Ovary (tissue), 10 donors: ENCODE measurements around the gene LTB4R2. TPM values are rescaled to one million over a fixed set of nuclear protein-coding genes. Genes with fewer than 3 reads are reported as not detected.

Experiments
- DNase-seq, 5 donors: peaks; one replicate each; pipeline ENCODE4 v3.0.0-alpha.2; 2019 to 2020
- H3K27ac ChIP-seq, 2 donors: fragments of 200-600 bp; one replicate each; pipeline versions ENCODE4 v1.5.1 to v1.8.0; 2019 to 2022
- H3K27me3 ChIP-seq: fragments of 200-600 bp; one replicate; pipeline ENCODE4 v1.8.0; 2022
- H3K36me3 ChIP-seq: fragments of 200-600 bp; sonication (generic); one replicate; pipeline ENCODE4 v1.5.1; 2019
- H3K4me1 ChIP-seq: one replicate; pipeline ENCODE4 v1.8.1; 2013; ENCODE audit warnings: mild to moderate bottlenecking, moderate library complexity; ENCODE audit not compliant: insufficient read depth
- H3K4me3 ChIP-seq: fragments of 200-600 bp; sonication (generic); one replicate; pipeline ENCODE4 v1.5.1; 2017
- H3K9me3 ChIP-seq, 2 donors: fragments of 200-600 bp in 1 of 2; sonication (generic) in 1 of 2; one replicate each; pipeline versions ENCODE4 v1.5.1 to v1.8.1; 2013 to 2019; ENCODE audit warnings: mild to moderate bottlenecking in 1 of 2, moderate library complexity in 1 of 2
- EP300 ChIP-seq: sonication (generic); formaldehyde crosslinking; IDR thresholded peaks from one replicate; pipeline ENCODE4 v1.6.1; 2017; ENCODE audit warnings: antibody characterized with exemption
- POLR2A ChIP-seq: fragments of 450-650 bp; IDR thresholded peaks from one replicate; pipeline ENCODE4 v1.6.1; 2017; ENCODE audit warnings: antibody characterized with exemption, mild to moderate bottlenecking, moderate library complexity
- WGBS, 3 donors: extraction: QIAGEN DNeasy Blood & Tissue Kit in 1 of 3; methylation state at CpG; one replicate each; pipeline versions ENCODE4 v1.1.5 to v1.1.7; 2013 to 2017; 5-methylcytosine and 5-hydroxymethylcytosine counted together
- intact Hi-C, 4 donors: fragments of 100-400 bp; cut with DNase I; formaldehyde crosslinking; loops; one replicate each; pipeline versions ENCODE4 v1.11.0 to v1.15.1; 2022 to 2023
- long read RNA-seq, 3 donors: library from polyadenylated mRNA in 2 of 3; unstranded in 2 of 3; transcript quantifications; one replicate each; pipeline ENCODE4 v2.0.0 and lab custom pipeline, GENCODE V29; 2021 to 2026
- polyA plus RNA-seq, 2 donors: library from polyadenylated mRNA; stranded (reverse); fragments of 200-250 nt in 1 of 2; fragments of 350-450 nt in 1 of 2; fragmentation: Illumina TruSeq in 1 of 2; extraction: RNeasy Lipid Tissue Mini Kit (QIAGEN cat#74804) in 1 of 2; gene quantifications; one replicate each; pipeline ENCODE4 v1.2.3, GENCODE V29; 2013 to 2014
- total RNA-seq, 7 donors: library from RNA; depleted of rRNA in 2 of 7; stranded (reverse); fragments of >200 nt in 2 of 7; fragmentation: NEBNext Ultra II Directional in 3 of 7; extraction: Animal tissue kit (Norgen Biotek cat#: 25700) in 3 of 7; gene quantifications; one replicate each; pipeline versions ENCODE4 v1.1.0 to v1.2.4, GENCODE V29; 2016 to 2023
- TF ChIP-seq, protein P1 (sequence below), 3 donors: fragments of 450-650 bp in 2 of 3; fragments of 200-600 bp in 1 of 3; IDR thresholded peaks; one replicate each; pipeline versions ENCODE4 v1.5.1 to v1.8.0; 2016 to 2022; ENCODE audit warnings: antibody characterized with exemption in 3 of 3, mild to moderate bottlenecking in 1 of 3
- donor health status: DM: no; HTN: no; CAD: no; lungs with moderate emphysema.
- donor health status: DM: no; HTN: no; CAD: no.
- donor health status: Bipolar disorder and iron deficiency.
- donor health status: DM: yes; HTN: yes; CAD: no.
- donor health status: DM: no; HTN: no; CAD: no.
- donor health status: DM: yes; HTN: yes; CAD: no.

Gene LTB4R2, protein sequence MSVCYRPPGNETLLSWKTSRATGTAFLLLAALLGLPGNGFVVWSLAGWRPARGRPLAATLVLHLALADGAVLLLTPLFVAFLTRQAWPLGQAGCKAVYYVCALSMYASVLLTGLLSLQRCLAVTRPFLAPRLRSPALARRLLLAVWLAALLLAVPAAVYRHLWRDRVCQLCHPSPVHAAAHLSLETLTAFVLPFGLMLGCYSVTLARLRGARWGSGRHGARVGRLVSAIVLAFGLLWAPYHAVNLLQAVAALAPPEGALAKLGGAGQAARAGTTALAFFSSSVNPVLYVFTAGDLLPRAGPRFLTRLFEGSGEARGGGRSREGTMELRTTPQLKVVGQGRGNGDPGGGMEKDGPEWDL
- total RNA-seq (10 to 100 TPM in 1 of 7 donors, 1 to 10 TPM in 6; 4.5 to 10.1 (median 5.5) TPM), polyA plus RNA-seq (1 to 10 TPM in 1 of 2 donors, under 1 TPM in 1; 0.85 to 1.8 TPM)
- long read RNA-seq, donor 1, partial matches to known transcripts, result 0 of 2 reads
- long read RNA-seq, donor 1, other reads (novel, unspliced or antisense), result 0 of 2 reads
- long read RNA-seq, donor 2, transcript LTB4R2-202 (1 exons, 3,092 nt), result major isoform, 7 of 8 reads
- long read RNA-seq, donor 2, partial matches to known transcripts, result 0 of 8 reads
- long read RNA-seq, donor 2, other reads (novel, unspliced or antisense), result 0 of 8 reads
- long read RNA-seq, donor 3, partial matches to known transcripts, result 0 of 14 reads
- long read RNA-seq, donor 3, other reads (novel, unspliced or antisense), result 10 of 14 reads

DNA sequence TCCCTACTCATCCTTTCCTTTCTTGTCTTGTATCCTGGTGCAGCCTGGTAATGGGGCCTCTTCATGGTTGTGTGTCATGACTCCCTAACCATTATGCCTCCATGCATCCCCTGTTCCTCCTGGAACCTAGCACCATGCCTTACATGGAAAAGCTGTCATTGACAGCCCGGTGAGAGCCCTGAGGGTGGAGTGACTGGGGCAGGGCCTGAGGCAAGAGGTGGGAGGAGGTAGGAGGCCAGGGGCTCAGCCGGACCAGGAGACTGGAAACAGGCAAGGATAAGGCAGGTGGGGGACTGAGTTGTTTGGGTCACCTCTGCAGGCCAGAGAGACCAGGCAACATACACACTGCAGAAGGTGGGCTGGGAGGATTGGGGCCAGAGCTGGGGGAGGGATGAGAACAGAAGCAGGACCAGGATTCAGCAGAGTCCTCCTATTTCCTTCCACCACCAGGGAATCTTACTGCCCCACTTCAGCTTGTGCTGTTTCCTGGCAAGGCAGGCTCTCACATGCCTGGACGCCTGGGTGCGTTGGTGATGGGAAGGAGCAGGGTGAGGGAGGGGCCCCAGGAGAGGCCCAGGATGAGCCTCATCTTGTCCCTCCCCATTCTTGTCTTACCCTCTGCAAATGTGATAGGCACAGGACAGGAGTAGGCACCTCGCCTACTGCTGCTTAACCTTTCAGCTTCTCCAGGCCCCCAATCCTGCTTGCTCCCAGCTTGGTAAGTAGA lies at the start of gene LTB4R2:
TSS of gene LTB4R2 (plus strand) at position 603 of the 727 bp plus-strand sequence. CDS start 525 bp downstream, outside the sequence.
- Histone ChIP-seq H3K4me3 (peak within 1 kb of the TSS; percentile 40), H3K27ac (peak within 1 kb of the TSS; percentile 9 to 85), H3K27me3 (no peaks in the 10 kb centered on the region), H3K36me3 (no peaks in the 10 kb centered on the region), H3K4me1 (peaks cover 12% of the 10 kb centered on the region), H3K9me3 (no peaks in the 10 kb centered on the region)
- WGBS, 3 donors, result 69 to 71% (median 70%) methylated on average over 5 of the region's 5 CpGs
- TF ChIP-seq, protein P1, sequence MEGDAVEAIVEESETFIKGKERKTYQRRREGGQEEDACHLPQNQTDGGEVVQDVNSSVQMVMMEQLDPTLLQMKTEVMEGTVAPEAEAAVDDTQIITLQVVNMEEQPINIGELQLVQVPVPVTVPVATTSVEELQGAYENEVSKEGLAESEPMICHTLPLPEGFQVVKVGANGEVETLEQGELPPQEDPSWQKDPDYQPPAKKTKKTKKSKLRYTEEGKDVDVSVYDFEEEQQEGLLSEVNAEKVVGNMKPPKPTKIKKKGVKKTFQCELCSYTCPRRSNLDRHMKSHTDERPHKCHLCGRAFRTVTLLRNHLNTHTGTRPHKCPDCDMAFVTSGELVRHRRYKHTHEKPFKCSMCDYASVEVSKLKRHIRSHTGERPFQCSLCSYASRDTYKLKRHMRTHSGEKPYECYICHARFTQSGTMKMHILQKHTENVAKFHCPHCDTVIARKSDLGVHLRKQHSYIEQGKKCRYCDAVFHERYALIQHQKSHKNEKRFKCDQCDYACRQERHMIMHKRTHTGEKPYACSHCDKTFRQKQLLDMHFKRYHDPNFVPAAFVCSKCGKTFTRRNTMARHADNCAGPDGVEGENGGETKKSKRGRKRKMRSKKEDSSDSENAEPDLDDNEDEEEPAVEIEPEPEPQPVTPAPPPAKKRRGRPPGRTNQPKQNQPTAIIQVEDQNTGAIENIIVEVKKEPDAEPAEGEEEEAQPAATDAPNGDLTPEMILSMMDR (IDR thresholded peaks at IDR 0.05), result no peak
- TF ChIP-seq POLR2A (no peak), EP300 (no peak)
- intact Hi-C loops, result loop anchor here in 2 of 4 donors (5.0 kb wide), 1 partner anchor 67 kb away; the partner anchor contains the start of gene TINF2 (in 2 of the 2)
- no peak for DNase-seq

DNA sequence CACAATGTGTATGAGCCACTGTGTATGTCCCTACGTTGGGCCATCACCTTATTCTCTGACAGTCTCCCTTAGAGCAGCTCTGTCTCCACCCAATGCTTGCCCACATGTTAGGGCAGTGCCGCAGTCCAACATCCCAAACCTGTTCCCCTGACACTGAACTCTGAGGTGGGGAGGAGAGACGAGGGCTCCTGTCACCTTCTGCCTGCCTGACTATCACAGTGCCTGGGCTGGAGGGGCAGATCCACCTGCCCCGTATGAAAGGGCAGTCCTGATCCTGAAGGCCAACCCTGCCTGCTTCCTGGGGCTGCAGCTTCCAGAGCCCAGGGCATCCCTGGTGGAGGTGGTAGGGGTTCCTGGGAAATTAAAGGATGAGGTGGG lies 49.2 kb upstream of the LTB4R2 start:
- TF ChIP-seq POLR2A, result no peak
- no peak for TF ChIP-seq EP300
- TF ChIP-seq, protein P1 (IDR thresholded peaks at IDR 0.05), result no peak
- 81 to 89% (median 83%) methylated on average over 4 of the region's 4 CpGs for WGBS, 3 donors

DNA sequence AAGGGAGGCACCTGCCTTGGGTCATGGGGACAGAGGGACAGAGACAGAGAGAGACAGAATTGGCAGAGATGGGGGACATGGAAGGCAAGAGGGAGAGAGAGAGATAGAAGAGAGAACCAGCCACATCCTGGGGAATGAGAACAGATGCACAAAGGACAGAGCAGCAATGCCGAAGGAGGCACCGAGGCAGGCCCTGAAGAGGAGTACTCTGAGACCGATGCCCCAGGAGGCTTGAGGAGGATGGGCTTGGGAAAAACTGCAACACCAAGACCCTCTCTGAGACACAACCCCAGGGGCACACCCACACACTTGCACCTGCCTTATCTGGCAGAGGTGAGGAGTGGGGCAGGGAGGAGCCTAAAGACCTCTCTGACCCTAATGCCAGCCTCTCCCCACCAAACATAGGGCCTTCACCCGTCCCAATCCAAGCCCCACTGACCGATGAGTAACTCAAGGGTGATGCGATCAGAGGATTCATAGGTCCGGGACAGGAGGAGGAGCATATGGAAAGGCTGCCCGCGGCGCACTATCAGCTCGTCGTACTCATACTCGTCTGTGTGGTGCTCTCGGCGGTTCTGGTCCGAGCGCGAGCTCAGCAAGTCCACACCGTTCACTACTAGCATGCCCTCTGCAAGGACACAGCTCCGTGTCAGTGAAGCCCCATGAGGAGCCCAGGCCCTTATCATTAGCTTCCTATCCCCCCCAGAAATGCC lies 48.5 kb upstream of the LTB4R2 start:
- Histone ChIP-seq H3K4me3 (no peak overlapping the region), H3K27me3 (no peaks in the 10 kb centered on the region), H3K9me3 (no peaks in the 10 kb centered on the region), H3K27ac (no peak overlapping the region), H3K4me1 (peaks cover 3% of the 10 kb centered on the region), H3K36me3 (no peaks in the 10 kb centered on the region)
- WGBS, 3 donors, result 85 to 91% (median 89%) methylated on average over 20 of the region's 20 CpGs
- no peak for TF ChIP-seq EP300
- TF ChIP-seq, protein P1 (IDR thresholded peaks at IDR 0.05), result no peak
- TF ChIP-seq POLR2A, result no peak
- intact Hi-C loops, result no loop called here
- DNase-seq, result no peak

More for the DNA sequence above, 49.2 kb upstream of the LTB4R2 start:
- Histone ChIP-seq H3K4me3 (no peak overlapping the region), H3K4me1 (peaks cover 3% of the 10 kb centered on the region), H3K27ac (no peak overlapping the region), H3K36me3 (no peaks in the 10 kb centered on the region), H3K27me3 (no peaks in the 10 kb centered on the region), H3K9me3 (no peaks in the 10 kb centered on the region)
- intact Hi-C loops, result no loop called here
- DNase-seq, result no peak

DNA sequence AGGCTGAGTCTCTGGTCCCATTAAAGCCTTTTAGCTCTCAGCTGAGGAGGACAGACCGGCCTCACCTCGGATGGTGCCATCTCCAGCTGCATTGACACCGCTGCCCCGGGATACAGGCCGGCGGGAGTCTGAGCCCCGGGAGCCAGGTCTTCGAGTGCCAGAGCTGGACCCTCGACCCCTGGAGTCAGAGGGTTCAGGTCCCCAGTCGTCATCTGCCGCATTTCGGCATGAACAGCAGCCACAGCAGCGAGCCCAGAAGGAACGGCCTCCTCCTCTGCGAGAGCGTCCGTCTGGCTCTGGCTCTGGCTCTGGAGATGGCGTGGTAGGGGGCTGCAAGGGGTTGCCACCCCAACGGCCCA lies 48.0 kb upstream of the LTB4R2 start:
- no peaks in the 10 kb centered on the region for H3K9me3 ChIP-seq
- H3K36me3 ChIP-seq, result no peaks in the 10 kb centered on the region
- no peaks in the 10 kb centered on the region for H3K27me3 ChIP-seq
- 90 to 94% (median 91%) methylated on average over 16 to 19 of the region's 19 CpGs for WGBS, 3 donors
- no peak overlapping the region for H3K4me3 ChIP-seq
- TF ChIP-seq EP300 (no peak), POLR2A (no peak)
- TF ChIP-seq, protein P1 (IDR thresholded peaks at IDR 0.05), result no peak
- no peak overlapping the region for H3K27ac ChIP-seq
- DNase-seq, result no peak
- intact Hi-C loops, result no loop called here
- peaks cover 3% of the 10 kb centered on the region for H3K4me1 ChIP-seq
